Measurements from ENCODE around the gene MYO1A. TPM values are rescaled to one million over a fixed set of nuclear protein-coding genes. Genes with fewer than 3 reads are reported as not detected.
"Not testable (repeated sequence)": the region's sequence is repeated elsewhere in the genome, so short reads cannot be mapped to it uniquely, and the experiment has no call there.

Gene MYO1A
- total and polyA plus RNA-seq, 2 of the 13 experiments (the other 11 are each of a cell fraction or from before 2014, with no cell fraction given), result 5.3 to 6.0 TPM

GRCh38 chr12:57055824-57056223, 5.9 kb upstream of the MYO1A start:
- CTCF ChIA-PET (ENCODE audit: low intra/inter-chr PET ratio, low total read pairs), result no interaction called here
- BruUV-seq (replicated peaks), result no TSS peak

GRCh38 chr12:57053901-57054300, 4.0 kb upstream of the MYO1A start:
- BruUV-seq (replicated peaks); DNase-seq (ENCODE audit: low spot score); H3K4me3 ChIP-seq (replicated peaks in 1 of 3; ENCODE audit: insufficient read depth in 1 of 3, low read depth in 2 of 3, low read length in 3 of 3); ATAC-seq; H3K79me2 ChIP-seq (ENCODE audit: insufficient read depth, low read length); intact Hi-C loops (cut with micrococcal nuclease; ENCODE audit: unreplicated experiment); H3K4me2 ChIP-seq (ENCODE audit: low read depth, low read length); H4K20me1 ChIP-seq (ENCODE audit: insufficient read depth, low read length); FAIRE-seq; H2AFZ ChIP-seq (ENCODE audit: low read length); H3K9me3 ChIP-seq (ENCODE audit: low read length); H3K27ac ChIP-seq (ENCODE audit: extremely low read length, insufficient read depth, low read length); H3K9ac ChIP-seq (ENCODE audit: insufficient read depth, low read depth, low read length); H3K27me3 ChIP-seq (ENCODE audit: control insufficient read depth in 1 of 2, insufficient read depth in 2 of 2, low read length in 2 of 2); CTCF ChIA-PET (ENCODE audit: low intra/inter-chr PET ratio, low total read pairs); POLR2A ChIA-PET: not testable (repeated sequence)
- WGBS (ENCODE audit: low lambda C conversion rate), result 94% methylated on average over 4 of the region's 4 CpGs
- peaks cover 27% of the 10 kb centered on the region for H3K4me1 ChIP-seq (ENCODE audit: insufficient read depth, low read length)
- H3K36me3 ChIP-seq (replicated peaks in 1 of 2; ENCODE audit: control insufficient read depth in 1 of 2, insufficient read depth in 2 of 2, low read length in 2 of 2), result peaks cover 1 to 13% of the 10 kb centered on the region in 2 experiments; a peak in 4 of 5 replicates
- in situ Hi-C loops (cut with HindIII; ENCODE audit: extremely low pct_ligation_motif_present, low pct_unique_long_range_greater_than_20kb), result loop anchor here (5.0 kb wide), 1 partner anchor 47 kb away; the partner anchor contains the start of gene ZBTB39

More at GRCh38 chr12:57055824-57056223, 5.9 kb upstream of the MYO1A start:
- Histone ChIP-seq H2AFZ (ENCODE audit: low read length) (no peak overlapping the region), H3K27ac (ENCODE audit: extremely low read length, insufficient read depth, low read length) (no peak overlapping the region), H4K20me1 (ENCODE audit: insufficient read depth, low read length) (no peaks in the 10 kb centered on the region), H3K9me3 (ENCODE audit: low read length) (no peaks in the 10 kb centered on the region), H3K36me3 (replicated peaks in 1 of 2; ENCODE audit: control insufficient read depth in 1 of 2, insufficient read depth in 2 of 2, low read length in 2 of 2) (peaks cover 7 to 24% of the 10 kb centered on the region in 2 experiments), H3K4me3 (replicated peaks in 1 of 3; ENCODE audit: insufficient read depth in 1 of 3, low read depth in 2 of 3, low read length in 3 of 3) (no peak overlapping the region), H3K4me2 (ENCODE audit: low read depth, low read length) (no peak overlapping the region), H3K9ac (ENCODE audit: insufficient read depth, low read depth, low read length) (no peak overlapping the region), H3K27me3 (ENCODE audit: control insufficient read depth in 1 of 2, insufficient read depth in 2 of 2, low read length in 2 of 2) (no peaks in the 10 kb centered on the region), H3K79me2 (ENCODE audit: insufficient read depth, low read length) (no peaks in the 10 kb centered on the region), H3K4me1 (ENCODE audit: insufficient read depth, low read length) (peaks cover 7% of the 10 kb centered on the region)
- in situ Hi-C loops (cut with HindIII; ENCODE audit: extremely low pct_ligation_motif_present, low pct_unique_long_range_greater_than_20kb) (no loop called here), intact Hi-C loops (cut with micrococcal nuclease; ENCODE audit: unreplicated experiment) (no loop called here)
- WGBS (ENCODE audit: low lambda C conversion rate), result 86% methylated on average over 3 of the region's 3 CpGs
- TF ChIP-seq ZBTB8A (CRISPR knock-in tag; IDR thresholded peaks at IDR 0.05; ENCODE audit: borderline replicate concordance, low read depth) (no peak), FLYWCH1 (CRISPR knock-in tag; IDR thresholded peaks at IDR 0.05) (no peak), ZNF431 (CRISPR knock-in tag; IDR thresholded peaks at IDR 0.05; ENCODE audit: borderline replicate concordance, low read depth) (no peak), THRA (CRISPR knock-in tag; IDR thresholded peaks at IDR 0.05; ENCODE audit: borderline replicate concordance) (no peak), TAF15 (IDR thresholded peaks at IDR 0.05; ENCODE audit: low read depth, low read length, poor library complexity, severe bottlenecking) (no peak), E2F2 (CRISPR knock-in tag; IDR thresholded peaks at IDR 0.05; ENCODE audit: borderline replicate concordance) (no peak), ZBTB7B (CRISPR knock-in tag; IDR thresholded peaks at IDR 0.05) (no peak), ZNF382 (CRISPR knock-in tag; IDR thresholded peaks at IDR 0.05; ENCODE audit: borderline replicate concordance) (no peak), ZFP41 (CRISPR knock-in tag; IDR thresholded peaks at IDR 0.05; ENCODE audit: borderline replicate concordance) (no peak), ZFP36L1 (CRISPR knock-in tag; IDR thresholded peaks at IDR 0.05) (no peak), FOXA3 (CRISPR knock-in tag; IDR thresholded peaks at IDR 0.05) (no peak), ELF1 (CRISPR knock-in tag; IDR thresholded peaks at IDR 0.05) (no peak), PCBP2 (optimal IDR thresholded peaks at IDR 0.05; ENCODE audit: low read depth, low read length, poor library complexity, severe bottlenecking) (no peak), JDP2 (CRISPR knock-in tag; IDR thresholded peaks at IDR 0.05; ENCODE audit: borderline replicate concordance) (no peak), ZNF644 (CRISPR knock-in tag; IDR thresholded peaks at IDR 0.05; ENCODE audit: low read depth) (no peak)
- no peak for ATAC-seq
- no peak for DNase-seq (ENCODE audit: low spot score)
- FAIRE-seq, result no peak
- POLR2A ChIA-PET, result no interaction called here

Data from HepG2 (cell line).